ENCODE results near the gene CUEDC1. TPM values are rescaled to one million over a fixed set of nuclear protein-coding genes. Genes with fewer than 3 reads are reported as not detected.

CUEDC1 gene
- total and polyA plus RNA-seq, 2 experiments from 2014 or later = 11.1 to 13.6 TPM

DNA sequence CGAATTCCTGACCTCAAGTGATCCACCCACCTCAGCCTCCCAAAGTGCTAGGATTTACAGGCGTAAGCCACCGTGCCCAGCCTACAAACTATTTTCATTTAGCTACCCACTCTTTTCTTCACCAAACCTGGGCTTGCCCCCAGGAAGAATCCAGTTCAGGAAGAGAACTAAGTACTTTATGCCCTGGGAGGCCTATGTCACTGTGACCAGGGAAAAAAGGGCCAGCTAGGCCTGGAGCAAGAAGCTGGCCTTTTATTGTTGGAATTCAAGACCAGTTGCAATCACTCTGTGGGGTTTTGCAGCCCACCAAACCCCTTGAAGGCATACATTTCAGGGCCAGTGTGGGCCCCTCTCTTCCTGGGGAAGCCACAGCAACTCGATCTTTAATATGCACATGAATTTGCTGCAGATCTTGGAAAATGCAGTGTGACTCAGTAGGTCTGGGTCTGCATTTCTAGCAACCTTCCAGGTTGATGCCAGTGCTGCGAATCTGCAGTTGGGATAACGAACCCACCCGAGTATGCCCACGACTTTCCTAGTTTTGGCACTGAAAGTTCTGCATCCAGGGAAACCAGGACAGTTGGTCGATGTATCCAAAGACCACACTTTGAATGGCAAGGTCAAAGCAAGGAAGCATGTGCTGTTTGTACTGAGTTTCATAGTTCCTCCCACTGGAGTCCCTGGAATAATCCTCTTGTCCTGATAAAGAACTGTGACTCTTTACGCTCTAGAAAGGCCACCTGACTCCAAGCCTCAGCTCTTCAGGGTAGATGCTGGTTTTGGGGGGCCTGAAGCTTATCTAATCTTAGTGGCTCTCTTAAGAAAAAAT is 98.2 kb downstream of the CUEDC1 start:
- no peak for DNase-seq
- H3K4me2 ChIP-seq (ENCODE audit: unreplicated experiment) = no peak overlapping the region
- H3K4me1 ChIP-seq (ENCODE audit: insufficient read depth) = peaks cover 9% of the 10 kb centered on the region
- 61 to 66% methylated on average over 10 of the region's 10 CpGs for WGBS, 2 experiments (ENCODE audit: low coverage in 1 of 2, low lambda C conversion rate in 2 of 2, missing lambda C conversion rate in 2 of 2)
- H3K4me3 ChIP-seq = no peak overlapping the region
- no peak overlapping the region for H2AFZ ChIP-seq
- in situ Hi-C loops (cut with MboI) = loop anchor here (5.0 kb wide), 1 partner anchor 245 kb away; no protein-coding TSS in a partner anchor
- no peaks in the 10 kb centered on the region for H3K9me2 ChIP-seq (ENCODE audit: insufficient read depth)
- H3K79me2 ChIP-seq (ENCODE audit: insufficient read depth) = no peaks in the 10 kb centered on the region
- H3K27ac ChIP-seq = no peak overlapping the region
- H3K9me3 ChIP-seq (ENCODE audit: low read depth) = no peaks in the 10 kb centered on the region
- no peaks in the 10 kb centered on the region for H4K20me1 ChIP-seq (ENCODE audit: insufficient read depth)
- no peak for TF ChIP-seq EZH2phosphoT487 (IDR thresholded peaks at IDR 0.05; ENCODE audit: insufficient read depth, low read depth)
- no peaks in the 10 kb centered on the region for H3K36me3 ChIP-seq (ENCODE audit: low read depth)
- H3K27me3 ChIP-seq (replicated peaks; ENCODE audit: insufficient read depth) = no peaks in the 10 kb centered on the region
- 0 out of 2 replicates have a peak, but pooled peaks cover 5% of the 10 kb centered on the region for H3F3A ChIP-seq (ENCODE audit: insufficient read depth)
- H3K9ac ChIP-seq = no peak overlapping the region

DNA sequence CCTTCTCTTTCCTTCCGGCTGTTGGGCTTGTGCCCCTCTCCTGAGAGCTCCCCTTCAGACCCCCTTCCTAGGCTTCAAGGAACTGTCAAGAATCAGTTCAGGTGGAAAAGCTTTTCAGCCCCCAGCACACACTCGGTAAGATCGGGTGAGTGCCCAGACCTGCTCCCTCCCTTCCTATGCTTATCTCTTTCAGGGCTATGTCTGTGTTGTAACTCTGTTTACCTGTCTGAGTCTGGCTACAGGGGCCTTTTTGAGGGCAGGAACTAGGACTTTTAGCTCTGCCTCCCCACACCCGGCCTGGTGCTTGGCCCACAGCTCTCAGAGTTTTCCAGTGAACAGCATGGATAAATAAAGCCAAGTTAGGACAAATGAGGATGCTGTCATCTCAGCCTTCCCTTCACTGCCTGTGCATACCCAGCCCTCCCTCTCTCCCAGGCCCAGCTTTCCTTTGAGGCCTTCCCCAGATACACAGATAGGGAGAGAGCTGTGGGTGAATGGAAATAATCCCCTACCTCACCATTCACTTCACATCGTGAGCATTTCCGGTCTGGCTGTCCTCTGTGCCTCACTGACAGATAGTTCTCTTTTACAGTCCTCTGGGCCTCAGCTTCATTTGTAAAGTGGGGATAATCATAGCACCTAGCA is 99.7 kb downstream of the CUEDC1 start:
- no peak overlapping the region for H2AFZ ChIP-seq
- no peak overlapping the region for H3K4me3 ChIP-seq
- H3K27ac ChIP-seq = no peak overlapping the region
- no peaks in the 10 kb centered on the region for H3K27me3 ChIP-seq (replicated peaks; ENCODE audit: insufficient read depth)
- H3K79me2 ChIP-seq (ENCODE audit: insufficient read depth) = no peaks in the 10 kb centered on the region
- no peak for DNase-seq
- H3K9me2 ChIP-seq (ENCODE audit: insufficient read depth) = no peaks in the 10 kb centered on the region
- no peaks in the 10 kb centered on the region for H3K36me3 ChIP-seq (ENCODE audit: low read depth)
- H3F3A ChIP-seq (ENCODE audit: insufficient read depth) = peaks cover 15% of the 10 kb centered on the region
- no peak overlapping the region for H3K9ac ChIP-seq
- peaks cover 8% of the 10 kb centered on the region; the same call in 1 of the 2 replicates for H3K4me1 ChIP-seq (ENCODE audit: insufficient read depth)
- TF ChIP-seq EZH2 (IDR thresholded peaks at IDR 0.05; ENCODE audit: insufficient read depth, poor library complexity, severe bottlenecking) (no peak), EZH2phosphoT487 (IDR thresholded peaks at IDR 0.05; ENCODE audit: insufficient read depth, low read depth) (no peak)
- 54 to 60% methylated on average over 6 of the region's 6 CpGs for WGBS, 2 experiments (ENCODE audit: low coverage in 1 of 2, low lambda C conversion rate in 2 of 2, missing lambda C conversion rate in 2 of 2)
- H3K9me3 ChIP-seq (ENCODE audit: low read depth) = no peaks in the 10 kb centered on the region
- H3K4me2 ChIP-seq (ENCODE audit: unreplicated experiment) = no peak overlapping the region
- H4K20me1 ChIP-seq (ENCODE audit: insufficient read depth) = no peaks in the 10 kb centered on the region
- in situ Hi-C loops (cut with MboI) = loop anchor here (5.0 kb wide), 1 partner anchor 247 kb away; no protein-coding TSS in a partner anchor

DNA sequence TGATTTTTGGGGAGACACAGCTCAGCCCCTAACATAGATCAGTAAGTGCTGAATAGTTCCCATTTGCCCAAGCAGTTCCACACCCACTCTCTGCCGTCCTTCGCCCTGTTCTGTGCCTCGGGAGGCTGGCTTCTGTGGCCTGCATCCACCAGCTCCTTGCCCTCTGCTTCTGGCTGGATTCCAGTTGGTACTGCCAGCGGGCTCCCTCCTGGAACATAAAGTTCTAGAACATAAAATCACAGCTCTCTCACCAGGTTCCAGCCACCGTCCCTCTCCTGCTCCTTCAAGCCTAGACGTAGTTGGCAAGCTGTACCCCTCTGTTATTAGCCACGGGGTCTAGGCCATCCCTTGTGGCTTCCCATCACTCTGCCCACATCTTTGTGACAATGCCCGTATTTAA is 101.5 kb downstream of the CUEDC1 start:
- H3K79me2 ChIP-seq (ENCODE audit: insufficient read depth) = peaks cover 12% of the 10 kb centered on the region
- in situ Hi-C loops (cut with MboI) = loop anchor here (5.0 kb wide), 1 partner anchor 144 kb away; no protein-coding TSS in a partner anchor
- 67 to 71% methylated on average over 8 of the region's 8 CpGs for WGBS, 2 experiments (ENCODE audit: low coverage in 1 of 2, low lambda C conversion rate in 2 of 2, missing lambda C conversion rate in 2 of 2)

DNA sequence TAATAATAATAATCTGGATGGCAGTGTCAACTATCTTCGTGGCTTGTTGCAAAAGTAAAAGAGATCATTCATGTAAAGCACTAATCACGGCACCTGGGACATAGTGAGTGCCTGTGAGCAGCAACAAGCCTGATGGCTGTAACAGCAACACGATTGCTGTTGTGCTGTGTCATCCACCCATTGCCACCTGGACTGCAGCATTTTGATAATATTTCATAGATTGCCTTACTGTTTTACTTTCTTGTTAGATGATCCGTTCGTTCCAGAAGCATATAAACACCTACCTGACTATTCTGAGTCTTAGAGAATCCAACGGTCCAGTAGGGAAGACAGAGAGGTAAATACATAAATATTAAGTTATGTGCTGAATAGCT is 102.3 kb downstream of the CUEDC1 start:
- no peak overlapping the region for H3K27ac ChIP-seq
- peaks cover 15% of the 10 kb centered on the region for H3F3A ChIP-seq (ENCODE audit: insufficient read depth)
- H3K4me3 ChIP-seq = no peak overlapping the region
- DNase-seq = no peak
- no peak overlapping the region for H2AFZ ChIP-seq
- no peaks in the 10 kb centered on the region for H3K9me3 ChIP-seq (ENCODE audit: low read depth)
- in situ Hi-C loops (cut with MboI) = loop anchor here (5.0 kb wide), 1 partner anchor 144 kb away; no protein-coding TSS in a partner anchor
- TF ChIP-seq EZH2 (IDR thresholded peaks at IDR 0.05; ENCODE audit: insufficient read depth, poor library complexity, severe bottlenecking) = no peak
- TF ChIP-seq EZH2phosphoT487 (IDR thresholded peaks at IDR 0.05; ENCODE audit: insufficient read depth, low read depth) = no peak
- H3K4me2 ChIP-seq (ENCODE audit: unreplicated experiment) = no peak overlapping the region
- no peaks in the 10 kb centered on the region for H3K36me3 ChIP-seq (ENCODE audit: low read depth)
- no peak overlapping the region for H3K9ac ChIP-seq
- 70 to 71% methylated on average over 6 of the region's 6 CpGs for WGBS, 2 experiments (ENCODE audit: low coverage in 1 of 2, low lambda C conversion rate in 2 of 2, missing lambda C conversion rate in 2 of 2)
- H3K79me2 ChIP-seq (ENCODE audit: insufficient read depth) = peaks cover 19% of the 10 kb centered on the region
- H4K20me1 ChIP-seq (ENCODE audit: insufficient read depth) = no peaks in the 10 kb centered on the region
- H3K27me3 ChIP-seq (replicated peaks; ENCODE audit: insufficient read depth) = no peaks in the 10 kb centered on the region
- no peaks in the 10 kb centered on the region for H3K9me2 ChIP-seq (ENCODE audit: insufficient read depth)
- peaks cover 14% of the 10 kb centered on the region for H3K4me1 ChIP-seq (ENCODE audit: insufficient read depth)

More for the DNA sequence above, 101.5 kb downstream of the CUEDC1 start:
- TF ChIP-seq EZH2 (IDR thresholded peaks at IDR 0.05; ENCODE audit: insufficient read depth, poor library complexity, severe bottlenecking) (no peak), EZH2phosphoT487 (IDR thresholded peaks at IDR 0.05; ENCODE audit: insufficient read depth, low read depth) (no peak)
- Histone ChIP-seq H3K27ac (no peak overlapping the region), H3K9me2 (ENCODE audit: insufficient read depth) (no peaks in the 10 kb centered on the region), H3K36me3 (ENCODE audit: low read depth) (no peaks in the 10 kb centered on the region), H3K9ac (no peak overlapping the region), H3K4me2 (ENCODE audit: unreplicated experiment) (no peak overlapping the region), H3F3A (ENCODE audit: insufficient read depth) (peaks cover 15% of the 10 kb centered on the region), H3K9me3 (ENCODE audit: low read depth) (no peaks in the 10 kb centered on the region), H4K20me1 (ENCODE audit: insufficient read depth) (no peaks in the 10 kb centered on the region), H3K4me1 (ENCODE audit: insufficient read depth) (peaks cover 12% of the 10 kb centered on the region), H3K27me3 (replicated peaks; ENCODE audit: insufficient read depth) (no peaks in the 10 kb centered on the region), H3K4me3 (no peak overlapping the region), H2AFZ (no peak overlapping the region)
- no peak for DNase-seq
